Measurements from ENCODE around the gene LCN1. TPM values are rescaled to one million over a fixed set of nuclear protein-coding genes. Genes with fewer than 3 reads are reported as not detected.

The LCN1 gene
- total RNA-seq, 2 experiments from 2014 or later, result not detected

GRCh38 chr9:135562235-135562745, 41.0 kb downstream of the LCN1 start:
- ChIA-PET POLR2A (no interaction called here), CTCF (no interaction called here)

GRCh38 chr9:135563039-135563476, 41.8 kb downstream of the LCN1 start:
- CTCF ChIA-PET, result no interaction called here

GRCh38 chr9:135563858-135564257, 42.6 kb downstream of the LCN1 start:
- ChIA-PET CTCF (no interaction called here), POLR2A (no interaction called here)

More at GRCh38 chr9:135563039-135563476, 41.8 kb downstream of the LCN1 start:
- POLR2A ChIA-PET, result no interaction called here

- CTCF ChIA-PET, result no interaction called here
- POLR2A ChIA-PET, result no interaction called here
Observed at GRCh38 chr9:135565141-135565628, 43.9 kb downstream of the LCN1 start.

- CTCF ChIA-PET, result no interaction called here
Observed at GRCh38 chr9:135565636-135566035, 44.4 kb downstream of the LCN1 start.

GRCh38 chr9:135566552-135566951, 45.3 kb downstream of the LCN1 start:
- POLR2A ChIA-PET, result no interaction called here
- CTCF ChIA-PET, result no interaction called here

More at GRCh38 chr9:135565636-135566035, 44.4 kb downstream of the LCN1 start:
- POLR2A ChIA-PET, result no interaction called here

GRCh38 chr9:135567311-135567710, 46.1 kb downstream of the LCN1 start:
- ChIA-PET POLR2A (no interaction called here), CTCF (no interaction called here)

GRCh38 chr9:135568026-135568425, 46.8 kb downstream of the LCN1 start:
- POLR2A ChIA-PET, result no interaction called here

GRCh38 chr9:135570456-135570855, 49.2 kb downstream of the LCN1 start:
- POLR2A ChIA-PET, result no interaction called here
- CTCF ChIA-PET, result no interaction called here

More at GRCh38 chr9:135568026-135568425, 46.8 kb downstream of the LCN1 start:
- CTCF ChIA-PET, result no interaction called here

GRCh38 chr9:135572233-135572632, 51.0 kb downstream of the LCN1 start:
- ChIA-PET POLR2A (no interaction called here), CTCF (interaction anchor here (0.5 kb wide), 1 partner anchor 754 kb away, joined by 3 read pairs; no protein-coding TSS in a partner anchor)

GRCh38 chr9:135573124-135573523, 51.9 kb downstream of the LCN1 start:
- ChIA-PET CTCF (no interaction called here), POLR2A (no interaction called here)

- ChIA-PET CTCF (interaction anchor here (0.5 kb wide), 1 partner anchor 24 kb away, joined by 3 read pairs; no protein-coding TSS in a partner anchor), POLR2A (no interaction called here)
Observed at GRCh38 chr9:135574331-135574730, 53.1 kb downstream of the LCN1 start.

GRCh38 chr9:135574943-135575342, 53.7 kb downstream of the LCN1 start:
- CTCF ChIA-PET, result interaction anchor here (0.5 kb wide), 1 partner anchor 24 kb away, joined by 3 read pairs; no protein-coding TSS in a partner anchor
- POLR2A ChIA-PET, result no interaction called here

Other genes with a start within 250 kb of the LCN1 start
- gene PPP1R26, start 41.7 kb upstream of the LCN1 start, total RNA-seq, result under 1 TPM; 0.57 to 0.88 TPM
- 10 to 100 TPM; 65.0 to 71.5 TPM for gene MRPS2, start 20.8 kb upstream of the LCN1 start, total RNA-seq
- not detected for gene OBP2A, start 24.7 kb downstream of the LCN1 start, total RNA-seq
- gene PAEP, start 40.3 kb downstream of the LCN1 start, total RNA-seq, result not detected
- not detected for gene GLT6D1, start 118.1 kb downstream of the LCN1 start, total RNA-seq
- not detected for gene LCN9, start 141.9 kb downstream of the LCN1 start, total RNA-seq
- gene SOHLH1, start 178.0 kb downstream of the LCN1 start, total RNA-seq, result not detected
- gene KCNT1, start 180.7 kb downstream of the LCN1 start, total RNA-seq, result not detected